Mucosa of rectum (tissue), 2 donors: Measurements from ENCODE around the gene HDGFL2.

Experiments used
- H3K27ac ChIP-seq, 2 donors: one replicate each; pipeline ENCODE4 v1.7.0; 2013; ENCODE audit warnings: inconsistent platforms in 2 of 2, low read depth in 2 of 2, low read length in 2 of 2
- H3K27me3 ChIP-seq, 2 donors: one replicate each; pipeline ENCODE4 v1.7.0; 2013; ENCODE audit warnings: low read length in 2 of 2; ENCODE audit not compliant: control insufficient read depth in 2 of 2, insufficient read depth in 2 of 2
- H3K36me3 ChIP-seq, 2 donors: one replicate each; pipeline ENCODE4 v1.7.0; 2013; ENCODE audit warnings: low read length in 2 of 2; ENCODE audit not compliant: control insufficient read depth in 2 of 2, insufficient read depth in 2 of 2
- H3K4me1 ChIP-seq, 2 donors: one replicate each; pipeline ENCODE4 v1.7.0; 2013; ENCODE audit warnings: low read length in 2 of 2, mild to moderate bottlenecking in 1 of 2; ENCODE audit not compliant: control insufficient read depth in 2 of 2, insufficient read depth in 2 of 2
- H3K4me3 ChIP-seq, 2 donors: one replicate each; pipeline ENCODE4 v1.7.0; 2013; ENCODE audit warnings: low read length in 2 of 2
- H3K9ac ChIP-seq, 2 donors: one replicate each; pipeline ENCODE4 v1.7.0; 2013; ENCODE audit warnings: low read length in 2 of 2, low read depth in 1 of 2, mild to moderate bottlenecking in 1 of 2
- H3K9me3 ChIP-seq, 2 donors: one replicate each; pipeline ENCODE4 v1.7.0; 2013; ENCODE audit warnings: low read length in 2 of 2; ENCODE audit not compliant: control insufficient read depth in 2 of 2
- donor health status: healthy.
- donor health status: Normal muscosa, but diverticular disease.

HDGFL2 gene

GRCh38 chr19:4499318-4499717 is 27.2 kb downstream of the HDGFL2 start:
- Histone ChIP-seq H3K9ac (no peak overlapping the region), H3K36me3 (peaks cover 32 to 37% of the 10 kb centered on the region in 2 donors), H3K9me3 (no peaks in the 10 kb centered on the region), H3K4me3 (no peak overlapping the region), H3K27me3 (no peaks in the 10 kb centered on the region), H3K27ac (no peak overlapping the region), H3K4me1 (no peaks in the 10 kb centered on the region)

- Histone ChIP-seq H3K9me3 (no peaks in the 10 kb centered on the region), H3K4me1 (no peaks in the 10 kb centered on the region), H3K4me3 (no peak overlapping the region), H3K36me3 (peaks cover 32 to 38% of the 10 kb centered on the region in 2 donors), H3K9ac (no peak overlapping the region), H3K27ac (no peak overlapping the region), H3K27me3 (no peaks in the 10 kb centered on the region)
Measured at GRCh38 chr19:4499855-4500254, 27.8 kb downstream of the HDGFL2 start.

GRCh38 chr19:4500841-4501591 is 28.9 kb downstream of the HDGFL2 start:
- Histone ChIP-seq H3K27me3 (no peaks in the 10 kb centered on the region), H3K36me3 (peaks cover 32 to 36% of the 10 kb centered on the region in 2 donors), H3K4me1 (no peaks in the 10 kb centered on the region), H3K9me3 (no peaks in the 10 kb centered on the region), H3K4me3 (no peak overlapping the region), H3K9ac (no peak overlapping the region), H3K27ac (no peak overlapping the region)

GRCh38 chr19:4501691-4502090 is 29.6 kb downstream of the HDGFL2 start:
- H3K9me3 ChIP-seq, result no peaks in the 10 kb centered on the region
- H3K27me3 ChIP-seq, result no peaks in the 10 kb centered on the region
- no peaks in the 10 kb centered on the region for H3K4me1 ChIP-seq
- no peak overlapping the region for H3K4me3 ChIP-seq
- H3K36me3 ChIP-seq, result peaks cover 32% of the 10 kb centered on the region in 2 donors
- H3K27ac ChIP-seq, result no peak overlapping the region
- no peak overlapping the region for H3K9ac ChIP-seq

- no peaks in the 10 kb centered on the region for H3K4me1 ChIP-seq
- H3K27ac ChIP-seq, result no peak overlapping the region
- peaks cover 29 to 30% of the 10 kb centered on the region in 2 donors for H3K36me3 ChIP-seq
Measured at GRCh38 chr19:4502282-4503131, 30.4 kb downstream of the HDGFL2 start.

GRCh38 chr19:4503132-4503824 is 31.2 kb downstream of the HDGFL2 start:
- Histone ChIP-seq H3K27me3 (no peaks in the 10 kb centered on the region), H3K9me3 (no peaks in the 10 kb centered on the region), H3K9ac (no peak overlapping the region), H3K4me1 (no peaks in the 10 kb centered on the region), H3K27ac (no peak overlapping the region), H3K4me3 (no peak overlapping the region), H3K36me3 (peaks cover 23 to 24% of the 10 kb centered on the region in 2 donors)

More at GRCh38 chr19:4502282-4503131, 30.4 kb downstream of the HDGFL2 start:
- Histone ChIP-seq H3K27me3 (no peaks in the 10 kb centered on the region), H3K9me3 (no peaks in the 10 kb centered on the region), H3K4me3 (no peak overlapping the region), H3K9ac (no peak overlapping the region)

- Histone ChIP-seq H3K9me3 (no peaks in the 10 kb centered on the region), H3K27me3 (no peaks in the 10 kb centered on the region), H3K36me3 (peaks cover 18 to 23% of the 10 kb centered on the region in 2 donors), H3K4me3 (no peak overlapping the region), H3K4me1 (no peaks in the 10 kb centered on the region), H3K27ac (no peak overlapping the region), H3K9ac (no peak overlapping the region)
Measured at GRCh38 chr19:4503825-4504170, 31.7 kb downstream of the HDGFL2 start.

- H3K36me3 ChIP-seq, result peaks cover 18 to 23% of the 10 kb centered on the region in 2 donors
Measured at GRCh38 chr19:4504297-4504701, 32.2 kb downstream of the HDGFL2 start.

GRCh38 chr19:4504891-4505569 is 32.9 kb downstream of the HDGFL2 start:
- no peak overlapping the region for H3K9ac ChIP-seq

More at GRCh38 chr19:4504297-4504701, 32.2 kb downstream of the HDGFL2 start:
- H3K9ac ChIP-seq, result no peak overlapping the region
- no peak overlapping the region for H3K27ac ChIP-seq
- H3K9me3 ChIP-seq, result no peaks in the 10 kb centered on the region
- H3K4me1 ChIP-seq, result no peaks in the 10 kb centered on the region
- no peaks in the 10 kb centered on the region for H3K27me3 ChIP-seq
- H3K4me3 ChIP-seq, result no peak overlapping the region

More at GRCh38 chr19:4504891-4505569, 32.9 kb downstream of the HDGFL2 start:
- Histone ChIP-seq H3K27ac (no peak overlapping the region), H3K27me3 (no peaks in the 10 kb centered on the region), H3K4me1 (no peaks in the 10 kb centered on the region), H3K4me3 (no peak overlapping the region), H3K36me3 (peaks cover 16 to 23% of the 10 kb centered on the region in 2 donors), H3K9me3 (no peaks in the 10 kb centered on the region)
